Stimulated activated naive CD8-positive, alpha-beta T cell treated with anti-CD3 and anti-CD28 coated beads, Interleukin-15, amount 100 ng/mL, for 72 hours (primary cell): Measurements from ENCODE around the gene EPG5.

Experiments used
- ATAC-seq: fragments of 150-1000 bp; cut with Tn5 transposase; 2 replicates; pipeline ENCODE4 v1.10.0; 2021; ENCODE audit warnings: mild to moderate bottlenecking, moderate library complexity
- DNase-seq, 2 donors: peaks; one replicate each; pipeline ENCODE4 v3.0.0; 2021 to 2022
- H3K27ac Mint-ChIP-seq, 2 donors: one replicate each; pipeline ENCODE4 v1.8.0; 2022; ENCODE audit warnings: mild to moderate bottlenecking in 2 of 2, mixed read lengths in 2 of 2, moderate library complexity in 2 of 2
- H3K27me3 Mint-ChIP-seq: one replicate; pipeline ENCODE4 v1.8.0; 2022; ENCODE audit warnings: mixed read lengths
- H3K4me1 Mint-ChIP-seq: one replicate; pipeline ENCODE4 v1.8.0; 2022; ENCODE audit warnings: mild to moderate bottlenecking, mixed read lengths
- H3K4me3 Mint-ChIP-seq, 2 donors: one replicate each; pipeline ENCODE4 v1.8.0; 2022; ENCODE audit warnings: mild to moderate bottlenecking in 2 of 2, mixed read lengths in 2 of 2, moderate library complexity in 1 of 2
- H3K9me3 Mint-ChIP-seq, 2 donors: one replicate each; pipeline ENCODE4 v1.8.0; 2022; ENCODE audit warnings: mixed read lengths in 2 of 2

The EPG5 gene, protein sequence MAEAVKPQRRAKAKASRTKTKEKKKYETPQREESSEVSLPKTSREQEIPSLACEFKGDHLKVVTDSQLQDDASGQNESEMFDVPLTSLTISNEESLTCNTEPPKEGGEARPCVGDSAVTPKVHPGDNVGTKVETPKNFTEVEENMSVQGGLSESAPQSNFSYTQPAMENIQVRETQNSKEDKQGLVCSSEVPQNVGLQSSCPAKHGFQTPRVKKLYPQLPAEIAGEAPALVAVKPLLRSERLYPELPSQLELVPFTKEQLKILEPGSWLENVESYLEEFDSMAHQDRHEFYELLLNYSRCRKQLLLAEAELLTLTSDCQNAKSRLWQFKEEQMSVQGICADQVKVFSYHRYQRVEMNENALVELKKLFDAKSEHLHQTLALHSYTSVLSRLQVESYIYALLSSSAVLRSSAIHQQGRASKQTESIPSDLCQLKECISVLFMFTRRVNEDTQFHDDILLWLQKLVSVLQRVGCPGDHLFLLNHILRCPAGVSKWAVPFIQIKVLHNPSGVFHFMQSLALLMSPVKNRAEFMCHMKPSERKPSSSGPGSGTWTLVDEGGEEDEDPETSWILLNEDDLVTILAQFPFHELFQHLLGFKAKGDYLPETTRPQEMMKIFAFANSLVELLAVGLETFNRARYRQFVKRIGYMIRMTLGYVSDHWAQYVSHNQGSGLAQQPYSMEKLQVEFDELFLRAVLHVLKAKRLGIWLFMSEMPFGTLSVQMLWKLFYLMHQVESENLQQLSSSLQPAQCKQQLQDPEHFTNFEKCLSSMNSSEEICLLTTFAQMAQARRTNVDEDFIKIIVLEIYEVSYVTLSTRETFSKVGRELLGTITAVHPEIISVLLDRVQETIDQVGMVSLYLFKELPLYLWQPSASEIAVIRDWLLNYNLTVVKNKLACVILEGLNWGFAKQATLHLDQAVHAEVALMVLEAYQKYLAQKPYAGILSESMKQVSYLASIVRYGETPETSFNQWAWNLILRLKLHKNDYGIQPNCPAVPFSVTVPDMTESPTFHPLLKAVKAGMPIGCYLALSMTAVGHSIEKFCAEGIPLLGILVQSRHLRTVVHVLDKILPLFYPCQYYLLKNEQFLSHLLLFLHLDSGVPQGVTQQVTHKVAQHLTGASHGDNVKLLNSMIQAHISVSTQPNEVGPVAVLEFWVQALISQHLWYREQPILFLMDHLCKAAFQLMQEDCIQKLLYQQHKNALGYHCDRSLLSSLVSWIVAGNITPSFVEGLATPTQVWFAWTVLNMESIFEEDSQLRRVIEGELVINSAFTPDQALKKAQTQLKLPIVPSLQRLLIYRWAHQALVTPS (N-terminal part only)

DNA sequence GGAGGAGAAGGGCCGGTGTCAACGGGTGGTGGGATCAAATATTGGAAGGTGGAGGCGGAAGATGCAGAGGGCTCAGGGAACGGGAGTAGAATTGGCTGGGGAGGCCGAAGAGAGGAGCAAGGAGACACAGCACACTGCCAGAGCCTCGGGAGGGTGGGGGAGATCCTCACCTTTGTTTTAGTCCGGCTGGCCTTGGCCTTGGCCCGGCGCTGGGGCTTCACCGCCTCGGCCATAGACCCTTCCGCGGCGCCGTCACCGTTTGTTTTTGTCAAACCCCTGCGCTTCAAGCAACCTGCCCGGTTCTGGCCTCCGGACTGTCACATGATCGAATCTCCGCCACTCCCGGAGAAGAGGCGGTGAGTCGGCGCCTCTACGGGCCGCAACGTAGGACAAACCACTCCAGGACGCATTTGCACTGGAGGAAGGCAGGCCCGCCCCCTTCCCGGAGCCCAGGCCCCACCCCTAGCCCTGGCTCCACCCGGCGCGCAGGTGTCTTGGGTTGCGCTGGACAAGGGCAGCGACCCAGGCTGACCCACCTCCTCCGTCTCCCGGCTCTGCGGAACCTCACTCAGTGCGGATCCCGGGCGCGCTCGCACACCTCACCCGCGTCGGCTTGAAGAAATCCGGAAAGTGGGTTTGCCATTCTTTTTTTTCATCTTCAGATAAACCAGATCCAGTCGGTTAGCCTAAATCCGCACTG, at the start of gene EPG5:
EPG5 (minus strand) TSS at position 323 of the 700 bp plus-strand sequence; CDS start at position 233, 90 bp downstream.
- Mint-ChIP-seq H3K9me3 (peaks cover 0 to 4% of the 10 kb centered on the region in 2 donors), H3K27me3 (no peaks in the 10 kb centered on the region), H3K27ac (peak within 1 kb of the TSS; percentile 69 to 98), H3K4me3 (peak within 1 kb of the TSS; percentile 88 to 97), H3K4me1 (peaks cover 30% of the 10 kb centered on the region)
- ATAC-seq (peak; percentile 96), DNase-seq (peak; percentile 87 to 94)

DNA sequence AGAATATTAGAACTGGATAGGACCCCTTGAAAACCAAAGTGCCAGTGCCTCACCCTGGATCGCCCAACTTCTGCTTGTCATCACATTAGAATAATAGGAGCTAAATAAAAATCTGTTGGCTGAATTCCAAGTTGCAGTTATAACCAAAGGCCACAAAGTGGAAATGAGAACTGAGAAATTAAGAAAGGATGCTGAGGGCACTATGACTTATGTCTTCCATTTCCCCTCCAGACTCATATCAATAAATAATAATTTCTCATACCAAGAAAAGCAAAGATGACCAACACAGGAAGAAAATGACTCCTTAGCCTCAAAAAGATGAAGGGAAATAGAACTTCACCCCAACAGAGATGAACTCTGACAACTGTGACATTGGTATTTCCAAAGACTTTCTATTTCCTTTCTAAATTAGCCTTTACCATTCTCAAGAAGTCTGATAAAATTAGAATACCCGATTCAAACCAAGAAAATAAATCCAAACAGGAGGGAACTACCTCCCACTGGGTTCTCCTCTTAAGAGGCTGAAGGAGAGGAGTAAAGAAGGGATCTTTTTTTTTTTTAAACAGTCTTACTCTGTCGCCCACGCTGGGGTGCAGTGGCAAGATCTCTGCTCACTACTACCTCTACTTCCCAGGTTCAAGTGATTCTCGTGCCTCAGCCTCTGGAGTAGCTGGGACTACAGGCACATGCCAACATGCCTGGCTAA, 46.5 kb upstream of the EPG5 start:
- peak; percentile 16 to 21 for DNase-seq
- H3K4me1 Mint-ChIP-seq = peaks cover 38% of the 10 kb centered on the region
- H3K27ac Mint-ChIP-seq = peak overlapping the region; percentile 70 to 79
- peak overlapping the region; percentile 42 to 56 for H3K4me3 Mint-ChIP-seq
- no peaks in the 10 kb centered on the region for H3K27me3 Mint-ChIP-seq
- H3K9me3 Mint-ChIP-seq = no peaks in the 10 kb centered on the region
- ATAC-seq = peak; percentile 96

DNA sequence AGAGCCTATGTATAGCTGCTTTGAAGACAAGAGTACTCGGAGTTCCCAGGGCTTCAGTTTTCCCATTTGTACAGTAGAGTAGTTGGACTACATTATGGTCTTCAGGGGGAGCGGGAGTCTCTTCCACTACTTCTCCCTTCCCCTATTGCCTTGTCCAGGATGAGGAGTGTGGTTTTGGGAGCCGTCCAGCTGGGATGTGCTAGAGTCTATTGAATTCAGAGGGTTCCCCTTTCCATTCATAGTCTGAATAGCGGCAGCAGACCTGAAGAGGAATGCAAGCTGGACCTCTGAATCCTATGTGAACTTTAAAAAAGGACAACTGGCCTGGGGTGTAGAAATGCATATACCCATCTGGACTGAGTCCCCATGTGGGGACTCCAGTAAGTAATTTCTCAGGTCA, 43.5 kb upstream of the EPG5 start:
- Mint-ChIP-seq H3K27ac (no peak overlapping the region), H3K4me1 (peaks cover 38% of the 10 kb centered on the region), H3K27me3 (no peaks in the 10 kb centered on the region), H3K4me3 (no peak overlapping the region), H3K9me3 (no peaks in the 10 kb centered on the region)
- DNase-seq (no peak), ATAC-seq (no peak)

DNA sequence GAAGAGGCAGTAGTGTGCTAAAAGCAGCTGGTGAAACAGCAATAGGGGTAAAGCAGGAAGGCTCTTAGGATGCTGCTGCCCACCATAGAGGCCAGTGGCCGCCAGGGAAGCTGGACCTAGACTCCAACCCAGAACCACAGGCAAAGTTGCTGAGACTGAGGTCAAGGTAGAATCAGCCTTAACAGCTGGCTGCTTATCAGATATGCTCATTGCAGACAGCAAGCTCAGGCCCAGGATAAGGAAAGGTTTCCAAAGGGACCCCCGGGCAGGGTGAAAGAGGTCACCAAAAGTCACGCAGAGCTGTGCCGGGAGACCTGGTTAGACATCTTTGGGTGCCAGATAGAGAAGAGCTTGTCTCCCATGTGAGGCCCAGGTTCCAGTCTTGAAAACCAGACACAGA, 42.9 kb upstream of the EPG5 start:
- Mint-ChIP-seq H3K27ac (no peak overlapping the region), H3K4me3 (no peak overlapping the region), H3K4me1 (peaks cover 34% of the 10 kb centered on the region), H3K27me3 (no peaks in the 10 kb centered on the region), H3K9me3 (no peaks in the 10 kb centered on the region)
- no peak for DNase-seq
- no peak for ATAC-seq

DNA sequence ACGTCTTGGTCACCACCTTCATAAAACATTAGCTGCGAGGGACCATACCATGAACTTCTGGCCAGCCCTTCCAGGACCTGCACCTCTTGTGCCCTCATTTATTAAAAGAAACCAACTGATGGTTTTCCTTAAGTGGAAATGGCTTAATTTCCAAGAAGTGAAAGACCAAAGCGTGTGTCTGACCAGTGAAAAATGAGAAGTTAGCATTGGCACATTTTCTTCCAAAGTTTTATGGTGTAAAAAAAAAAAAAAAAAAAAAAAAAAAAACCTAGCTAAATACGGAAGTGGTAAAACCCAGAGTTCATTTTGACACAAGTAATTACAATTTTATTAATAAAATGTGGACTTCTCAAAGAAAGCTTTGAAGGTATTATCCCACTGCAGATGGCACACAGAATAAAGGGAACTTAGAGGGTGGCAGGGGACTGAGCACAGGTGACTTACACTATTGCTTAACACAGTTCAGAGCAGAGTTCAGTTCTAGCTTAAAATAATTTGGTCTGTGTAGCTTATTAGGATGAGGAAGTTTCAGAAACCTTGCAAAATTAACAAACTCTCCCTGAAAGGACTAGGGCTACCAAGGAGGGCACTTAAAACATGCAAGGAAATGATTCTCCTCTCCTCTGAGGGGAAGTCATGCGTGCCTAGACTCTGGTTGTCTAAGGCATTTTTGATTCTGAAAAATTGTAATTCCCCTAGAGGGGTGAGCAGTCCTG, 42.2 kb upstream of the EPG5 start:
- no peak for ATAC-seq
- Mint-ChIP-seq H3K27ac (peak overlapping the region in 1 of 2 donors; percentile 21), H3K27me3 (no peaks in the 10 kb centered on the region), H3K4me1 (peaks cover 26% of the 10 kb centered on the region), H3K4me3 (no peak overlapping the region), H3K9me3 (no peaks in the 10 kb centered on the region)
- no peak for DNase-seq

DNA sequence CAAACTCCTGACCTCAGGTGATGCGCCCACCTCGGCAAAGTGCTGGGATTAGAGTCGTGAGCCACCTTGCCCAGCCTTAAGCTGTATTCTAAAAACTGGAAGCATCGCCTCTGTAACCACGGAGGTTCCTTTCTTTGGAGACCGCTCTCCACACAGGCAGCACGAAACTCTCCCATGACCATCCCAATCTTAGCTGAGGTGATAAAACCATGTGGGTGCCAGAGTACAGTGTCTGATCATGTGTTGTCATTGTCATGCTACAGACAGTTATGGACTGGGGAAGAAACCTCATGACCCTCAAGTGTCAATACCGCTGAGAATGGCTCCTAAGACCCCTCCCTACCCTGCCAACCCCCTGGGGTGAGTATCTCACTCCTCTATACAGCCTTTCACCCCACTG, 41.4 kb upstream of the EPG5 start:
- Mint-ChIP-seq H3K9me3 (no peaks in the 10 kb centered on the region), H3K4me3 (no peak overlapping the region), H3K27me3 (no peaks in the 10 kb centered on the region), H3K4me1 (peaks cover 19% of the 10 kb centered on the region), H3K27ac (peak overlapping the region in 1 of 2 donors; percentile 21)
- ATAC-seq (no peak), DNase-seq (no peak)

DNA sequence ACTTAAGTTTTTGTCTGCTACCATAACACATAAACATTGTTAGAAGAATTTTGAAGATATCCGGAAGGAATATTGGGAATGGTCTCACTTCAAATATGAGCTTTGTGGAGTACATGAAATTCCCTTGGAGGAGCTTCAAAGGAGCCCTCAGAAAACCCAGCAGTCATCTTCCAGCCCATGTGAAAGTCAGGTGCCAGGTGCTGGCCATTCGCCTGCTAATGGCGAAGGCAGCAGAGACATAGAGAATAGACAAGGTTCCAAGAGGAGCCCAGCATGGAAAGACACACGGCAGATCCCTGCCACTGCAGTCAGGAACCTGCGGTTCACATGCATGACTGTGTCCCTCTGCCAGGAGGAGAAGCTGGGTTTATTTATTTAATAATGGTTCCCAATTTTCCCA, 40.0 kb upstream of the EPG5 start:
- Mint-ChIP-seq H3K4me3 (no peak overlapping the region), H3K4me1 (peaks cover 17% of the 10 kb centered on the region), H3K27me3 (no peaks in the 10 kb centered on the region), H3K27ac (no peak overlapping the region), H3K9me3 (peaks cover 8 to 10% of the 10 kb centered on the region in 2 donors)
- DNase-seq (no peak), ATAC-seq (no peak)

DNA sequence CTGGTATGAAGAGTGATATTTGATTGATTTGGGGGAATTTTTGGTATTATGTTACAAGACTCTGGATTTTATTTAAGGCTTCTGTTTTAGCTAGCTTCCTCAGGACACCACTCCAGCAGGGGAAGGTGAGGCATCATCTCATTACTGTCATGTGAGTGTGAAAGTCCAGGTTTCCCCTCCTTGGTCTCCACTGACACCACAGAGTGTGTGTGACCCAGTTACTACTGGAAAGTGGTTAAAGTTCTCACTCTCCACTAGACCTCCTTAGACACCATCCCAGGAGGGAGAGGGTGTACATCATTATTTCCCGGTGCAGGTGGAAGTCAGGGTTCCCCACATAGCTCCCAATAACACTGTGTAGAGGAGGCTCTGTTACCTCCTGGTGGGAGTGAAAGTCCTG, 35.8 kb upstream of the EPG5 start:
- Mint-ChIP-seq H3K4me1 (peaks cover 22% of the 10 kb centered on the region), H3K9me3 (peaks cover 11 to 17% of the 10 kb centered on the region in 2 donors), H3K27me3 (no peaks in the 10 kb centered on the region), H3K27ac (no peak overlapping the region), H3K4me3 (no peak overlapping the region)
- ATAC-seq (peak; percentile 54), DNase-seq (no peak)

DNA sequence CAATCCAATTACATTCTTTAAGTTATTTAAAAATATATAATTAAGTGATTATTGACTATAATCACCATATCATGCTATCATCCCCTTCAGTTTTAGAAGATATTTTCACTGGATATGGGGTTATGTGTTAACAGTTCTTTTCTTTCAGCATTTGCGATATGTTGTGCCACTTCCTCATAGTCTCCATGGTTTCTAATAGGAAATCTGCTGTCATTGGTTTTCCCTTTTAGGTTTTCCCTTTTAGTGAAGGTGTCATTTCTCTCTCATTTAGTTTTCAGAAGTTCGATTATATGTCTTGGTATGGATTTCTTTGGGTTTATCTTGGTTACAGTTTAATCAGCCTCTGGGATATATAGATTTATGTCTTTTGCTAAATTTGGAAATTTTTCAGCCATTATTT, 34.8 kb upstream of the EPG5 start:
- no peaks in the 10 kb centered on the region for H3K27me3 Mint-ChIP-seq
- H3K4me3 Mint-ChIP-seq = no peak overlapping the region
- peaks cover 30% of the 10 kb centered on the region for H3K4me1 Mint-ChIP-seq
- no peak overlapping the region for H3K27ac Mint-ChIP-seq
- ATAC-seq = no peak
- peaks cover 11 to 17% of the 10 kb centered on the region in 2 donors for H3K9me3 Mint-ChIP-seq
- DNase-seq = no peak

DNA sequence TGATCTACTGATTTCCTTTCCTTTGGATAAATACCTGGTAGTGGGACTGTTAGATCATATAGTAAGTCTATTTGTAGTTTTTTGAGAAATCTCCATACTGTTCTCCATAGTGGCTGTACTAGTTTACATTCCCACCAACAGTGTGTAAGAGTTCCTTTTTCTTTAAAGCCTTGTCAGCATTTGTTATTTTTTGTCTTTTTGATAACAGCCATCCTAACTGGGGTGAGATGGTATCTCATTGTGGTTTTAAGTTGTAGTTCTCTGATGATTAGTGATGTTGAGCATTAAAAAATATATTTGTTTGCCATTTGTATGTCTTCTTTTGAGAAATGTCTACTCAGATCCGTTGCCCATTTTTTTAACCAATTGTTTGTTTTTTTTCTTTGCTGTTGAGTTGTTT, 33.9 kb upstream of the EPG5 start:
- DNase-seq (no peak), ATAC-seq (no peak)
- Mint-ChIP-seq H3K27ac (no peak overlapping the region), H3K4me3 (no peak overlapping the region), H3K9me3 (peaks cover 11 to 17% of the 10 kb centered on the region in 2 donors), H3K27me3 (no peaks in the 10 kb centered on the region), H3K4me1 (peaks cover 37% of the 10 kb centered on the region)

DNA sequence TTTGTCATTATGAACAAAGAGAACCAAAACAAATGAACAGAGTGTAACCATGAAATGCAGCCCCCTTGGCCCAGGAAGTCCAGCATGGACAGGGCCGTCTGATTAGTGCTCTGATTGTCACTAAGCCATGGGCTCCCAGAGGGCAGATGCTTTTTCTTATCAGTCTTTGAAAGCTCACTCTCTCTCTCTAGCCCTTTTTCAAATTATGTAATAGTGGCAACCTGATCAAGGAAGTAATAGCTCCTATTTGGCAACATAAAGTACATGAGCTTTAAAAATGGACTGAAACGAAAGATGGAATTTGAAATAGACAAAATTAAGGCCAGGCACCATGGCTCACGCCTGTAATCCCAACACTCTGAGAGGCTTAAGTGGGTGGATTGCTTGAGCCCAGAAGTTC, 32.4 kb upstream of the EPG5 start:
- Mint-ChIP-seq H3K9me3 (peaks cover 11 to 17% of the 10 kb centered on the region in 2 donors), H3K27me3 (no peaks in the 10 kb centered on the region)

DNA sequence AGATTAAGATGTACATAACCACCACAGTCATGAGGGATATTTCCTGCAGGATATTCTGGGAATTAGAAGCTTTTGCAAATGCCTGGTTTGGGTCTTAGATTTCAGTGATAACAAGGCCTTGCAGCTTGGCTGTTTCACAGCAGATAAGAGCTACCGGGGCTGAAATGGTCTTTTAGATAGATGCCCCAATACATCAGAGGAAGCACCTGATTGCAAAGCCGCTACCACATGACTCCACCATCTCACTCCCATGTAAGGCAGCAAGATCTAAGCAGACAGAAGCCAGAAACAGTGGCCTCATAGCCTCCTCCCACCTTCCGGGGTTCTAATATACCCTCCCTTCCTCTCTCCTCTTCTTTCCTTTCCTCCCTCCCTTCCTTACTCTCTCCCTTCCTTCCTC, 31.1 kb upstream of the EPG5 start:
- DNase-seq (peak in 1 of 2 donors; percentile 24), ATAC-seq (peak; percentile 78)
- no peaks in the 10 kb centered on the region for H3K27me3 Mint-ChIP-seq
- peak overlapping the region; percentile 68 to 73 for H3K4me3 Mint-ChIP-seq
- peaks cover 47% of the 10 kb centered on the region for H3K4me1 Mint-ChIP-seq
- peaks cover 11 to 17% of the 10 kb centered on the region in 2 donors for H3K9me3 Mint-ChIP-seq
- H3K27ac Mint-ChIP-seq = peak overlapping the region; percentile 83 to 93

More for the DNA sequence above, 32.4 kb upstream of the EPG5 start:
- DNase-seq = no peak
- Mint-ChIP-seq H3K4me3 (peak overlapping the region in 1 of 2 donors; percentile 11), H3K4me1 (peaks cover 47% of the 10 kb centered on the region), H3K27ac (peak overlapping the region in 1 of 2 donors; percentile 12)
- no peak for ATAC-seq

DNA sequence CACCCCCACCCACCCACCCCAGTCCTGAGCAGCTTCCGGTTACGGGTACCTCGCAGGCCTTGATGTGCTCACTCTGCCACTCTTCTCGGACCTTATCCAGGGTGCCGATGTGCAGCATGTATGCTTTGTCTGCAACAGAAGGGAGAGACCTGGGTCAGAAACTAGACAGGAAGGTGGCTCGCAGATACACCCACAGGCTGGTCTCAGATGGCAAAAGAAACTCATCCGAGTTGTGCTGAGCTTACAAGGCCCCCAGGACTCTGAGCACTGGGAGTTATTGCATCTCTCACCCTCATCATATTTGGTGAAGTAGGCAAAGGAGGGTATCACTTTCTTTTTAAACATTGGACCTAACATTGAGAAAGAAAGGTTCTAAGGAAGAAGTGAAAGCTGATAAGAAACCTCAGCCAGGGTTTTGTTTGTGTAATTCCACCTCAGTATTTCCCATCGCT, 30.6 kb upstream of the EPG5 start:
- peak overlapping the region; percentile 68 to 73 for H3K4me3 Mint-ChIP-seq
- H3K27me3 Mint-ChIP-seq = no peaks in the 10 kb centered on the region
- H3K4me1 Mint-ChIP-seq = peaks cover 43% of the 10 kb centered on the region
- H3K9me3 Mint-ChIP-seq = peaks cover 9 to 13% of the 10 kb centered on the region in 2 donors
- DNase-seq (peak in 1 of 2 donors; percentile 55), ATAC-seq (peak; percentile 93)
- peak overlapping the region; percentile 83 to 93 for H3K27ac Mint-ChIP-seq
